Measurements from ENCODE around the gene FARS2.
"Not testable (repeated sequence)": the region's sequence is repeated elsewhere in the genome, so short reads cannot be mapped to it uniquely, and the experiment has no call there.

The FARS2 gene

GRCh38 chr6:5652406-5653137, 391.3 kb downstream of the FARS2 start:
- DNase-seq, result no peak

GRCh38 chr6:5653801-5654200, 392.5 kb downstream of the FARS2 start:
- DNase-seq, result no peak

GRCh38 chr6:5656226-5656625, 394.9 kb downstream of the FARS2 start:
- DNase-seq, result peak; percentile 1

GRCh38 chr6:5656695-5657094, 395.4 kb downstream of the FARS2 start:
- DNase-seq, result not testable (repeated sequence)

GRCh38 chr6:5657684-5658430, 396.5 kb downstream of the FARS2 start:
- no peak for DNase-seq

GRCh38 chr6:5659467-5659866, 398.2 kb downstream of the FARS2 start:
- no peak for DNase-seq

- DNase-seq, result no peak
Observed at GRCh38 chr6:5660772-5661171, 399.5 kb downstream of the FARS2 start.

- DNase-seq, result no peak
Observed at GRCh38 chr6:5662797-5663196, 401.5 kb downstream of the FARS2 start.

GRCh38 chr6:5663259-5663658, 401.9 kb downstream of the FARS2 start:
- no peak for DNase-seq

- no peak for DNase-seq
Observed at GRCh38 chr6:5663739-5664138, 402.4 kb downstream of the FARS2 start.

- no peak for DNase-seq
Observed at GRCh38 chr6:5664149-5664548, 402.8 kb downstream of the FARS2 start.

- no peak for DNase-seq
Observed at GRCh38 chr6:5665173-5665572, 403.9 kb downstream of the FARS2 start.

- DNase-seq, result no peak
Observed at GRCh38 chr6:5665667-5666066, 404.4 kb downstream of the FARS2 start.

- no peak for DNase-seq
Observed at GRCh38 chr6:5666695-5667094, 405.4 kb downstream of the FARS2 start.

- no peak for DNase-seq
Observed at GRCh38 chr6:5667737-5668136, 406.4 kb downstream of the FARS2 start.

GRCh38 chr6:5670381-5670780, 409.1 kb downstream of the FARS2 start:
- no peak for DNase-seq

GRCh38 chr6:5670811-5671561, 409.7 kb downstream of the FARS2 start:
- no peak for DNase-seq

GRCh38 chr6:5671601-5672559, 410.6 kb downstream of the FARS2 start:
- no peak for DNase-seq

- DNase-seq, result no peak
Observed at GRCh38 chr6:5672581-5673011, 411.3 kb downstream of the FARS2 start.

- no peak for DNase-seq
Observed at GRCh38 chr6:5673019-5673790, 411.9 kb downstream of the FARS2 start.

- no peak for DNase-seq
Observed at GRCh38 chr6:5674141-5674540, 412.8 kb downstream of the FARS2 start.

- no peak for DNase-seq
Observed at GRCh38 chr6:5674721-5675120, 413.4 kb downstream of the FARS2 start.

Measured in NCI-H1092 treated with DMSO at 0.1 percent for 48 hours (cell line).